ENCODE measurements around the gene RAPSN. TPM values are rescaled to one million over a fixed set of nuclear protein-coding genes. Genes with fewer than 3 reads are reported as not detected.

The RAPSN gene
- total and polyA plus RNA-seq, 2 donors from 2014 or later: 0.28 to 0.41 TPM

- Histone ChIP-seq H3K36me3 (ENCODE audit: control insufficient read depth in 2 of 3, insufficient read depth in 3 of 3, low read length in 3 of 3) (no peaks in the 10 kb centered on the region), H3K27ac (ENCODE audit: low read depth in 2 of 2, low read length in 2 of 2) (no peak overlapping the region), H3K4me3 (ENCODE audit: low read length in 3 of 3) (no peak overlapping the region), H3K4me1 (ENCODE audit: control insufficient read depth in 2 of 3, insufficient read depth in 2 of 3, low read depth in 1 of 3, low read length in 3 of 3) (peaks cover 0 to 2% (median 0%) of the 10 kb centered on the region in 3 donors), H3K9ac (ENCODE audit: low read length in 3 of 3) (no peak overlapping the region), H3K9me3 (ENCODE audit: control insufficient read depth in 2 of 3, insufficient read depth in 1 of 3, low read length in 3 of 3) (no peaks in the 10 kb centered on the region), H3K27me3 (ENCODE audit: control insufficient read depth, insufficient read depth, low read length) (no peaks in the 10 kb centered on the region)
- intact Hi-C loops (cut with DNase I): no loop called here
- no peak for TF ChIP-seq CTCF (IDR thresholded peaks at IDR 0.05; ENCODE audit: borderline replicate concordance, extremely low read depth, insufficient read depth)
- DNase-seq: no peak
- no peak for FAIRE-seq
Measured at GRCh38 chr11:47447906-47448305, 1.0 kb downstream of the RAPSN start.

GRCh38 chr11:47446833-47447232 lies 2.1 kb downstream of the RAPSN start:
- Histone ChIP-seq H3K27ac (ENCODE audit: low read depth in 2 of 2, low read length in 2 of 2) (no peak overlapping the region), H3K36me3 (ENCODE audit: control insufficient read depth in 2 of 3, insufficient read depth in 3 of 3, low read length in 3 of 3) (no peaks in the 10 kb centered on the region), H3K9me3 (ENCODE audit: control insufficient read depth in 2 of 3, insufficient read depth in 1 of 3, low read length in 3 of 3) (no peaks in the 10 kb centered on the region), H3K4me3 (ENCODE audit: low read length in 3 of 3) (no peak overlapping the region), H3K27me3 (ENCODE audit: control insufficient read depth, insufficient read depth, low read length) (no peaks in the 10 kb centered on the region), H3K9ac (ENCODE audit: low read length in 3 of 3) (no peak overlapping the region), H3K4me1 (ENCODE audit: control insufficient read depth in 2 of 3, insufficient read depth in 2 of 3, low read depth in 1 of 3, low read length in 3 of 3) (peaks cover 0 to 2% (median 0%) of the 10 kb centered on the region in 3 donors)
- intact Hi-C loops (cut with DNase I): no loop called here
- FAIRE-seq (no peak), DNase-seq (no peak)
- no peak for TF ChIP-seq CTCF (IDR thresholded peaks at IDR 0.05; ENCODE audit: borderline replicate concordance, extremely low read depth, insufficient read depth)

GRCh38 chr11:47445840-47446239 lies 3.1 kb downstream of the RAPSN start:
- H3K27me3 ChIP-seq (ENCODE audit: control insufficient read depth, insufficient read depth, low read length): no peaks in the 10 kb centered on the region
- H3K36me3 ChIP-seq (ENCODE audit: control insufficient read depth in 2 of 3, insufficient read depth in 3 of 3, low read length in 3 of 3): no peaks in the 10 kb centered on the region
- H3K27ac ChIP-seq (ENCODE audit: low read depth in 2 of 2, low read length in 2 of 2): no peak overlapping the region
- no peak overlapping the region for H3K4me3 ChIP-seq (ENCODE audit: low read length in 3 of 3)
- FAIRE-seq (no peak), DNase-seq (no peak)
- no peak overlapping the region for H3K9ac ChIP-seq (ENCODE audit: low read length in 3 of 3)
- H3K9me3 ChIP-seq (ENCODE audit: control insufficient read depth in 2 of 3, insufficient read depth in 1 of 3, low read length in 3 of 3): no peaks in the 10 kb centered on the region
- TF ChIP-seq CTCF (IDR thresholded peaks at IDR 0.05; ENCODE audit: borderline replicate concordance, extremely low read depth, insufficient read depth): no peak
- intact Hi-C loops (cut with DNase I): no loop called here
- H3K4me1 ChIP-seq (ENCODE audit: control insufficient read depth in 2 of 3, insufficient read depth in 2 of 3, low read depth in 1 of 3, low read length in 3 of 3): peaks cover 0 to 2% (median 0%) of the 10 kb centered on the region in 3 donors

- peaks cover 0 to 2% (median 0%) of the 10 kb centered on the region in 3 donors for H3K4me1 ChIP-seq (ENCODE audit: control insufficient read depth in 2 of 3, insufficient read depth in 2 of 3, low read depth in 1 of 3, low read length in 3 of 3)
- no peak overlapping the region for H3K4me3 ChIP-seq (ENCODE audit: low read length in 3 of 3)
- no peak overlapping the region for H3K27ac ChIP-seq (ENCODE audit: low read depth in 2 of 2, low read length in 2 of 2)
- H3K27me3 ChIP-seq (ENCODE audit: control insufficient read depth, insufficient read depth, low read length): no peaks in the 10 kb centered on the region
- no peaks in the 10 kb centered on the region for H3K9me3 ChIP-seq (ENCODE audit: control insufficient read depth in 2 of 3, insufficient read depth in 1 of 3, low read length in 3 of 3)
- no peak for TF ChIP-seq CTCF (IDR thresholded peaks at IDR 0.05; ENCODE audit: borderline replicate concordance, extremely low read depth, insufficient read depth)
- no peak for DNase-seq
- intact Hi-C loops (cut with DNase I): no loop called here
- no peak overlapping the region for H3K9ac ChIP-seq (ENCODE audit: low read length in 3 of 3)
- FAIRE-seq: no peak
- no peaks in the 10 kb centered on the region for H3K36me3 ChIP-seq (ENCODE audit: control insufficient read depth in 2 of 3, insufficient read depth in 3 of 3, low read length in 3 of 3)
Measured at GRCh38 chr11:47443817-47444216, 5.1 kb downstream of the RAPSN start.

Measured in kidney (tissue), 14 donors.